Natural killer cell (primary cell): Measurements from ENCODE around the gene TMEM175. TPM values are rescaled to one million over a fixed set of nuclear protein-coding genes. Genes with fewer than 3 reads are reported as not detected.

Experiments used
- ATAC-seq, 3 donors: fragments of 150-1000 bp in 2 of 3; fragments of 200-7000 bp in 1 of 3; cut with Tn5 transposase; 1 replicate in 1 of 3; 2 replicates in 2 of 3; pipeline ENCODE4 v1.10.0; 2021; ENCODE audit warnings: mild to moderate bottlenecking in 2 of 3, moderate library complexity in 2 of 3
- DNase-seq, 2 donors: peaks; one replicate each; pipeline versions ENCODE4 v3.0.0 to v3.0.0-alpha.2; 2013 to 2021; ENCODE audit warnings: mixed read lengths in 1 of 2
- H3K27ac ChIP-seq: one replicate; pipeline ENCODE4 v1.5.1; 2013; ENCODE audit warnings: mild to moderate bottlenecking, low read length
- H3K27me3 ChIP-seq: one replicate; pipeline ENCODE4 v1.6.1; 2013; ENCODE audit warnings: low read length; ENCODE audit not compliant: control insufficient read depth, insufficient read depth
- H3K36me3 ChIP-seq: one replicate; pipeline ENCODE4 v1.6.1; 2013; ENCODE audit warnings: low read length; ENCODE audit not compliant: control insufficient read depth, insufficient read depth
- H3K4me1 ChIP-seq: one replicate; pipeline ENCODE4 v1.6.1; 2013; ENCODE audit warnings: low read length; ENCODE audit not compliant: control insufficient read depth, insufficient read depth
- H3K4me3 ChIP-seq: one replicate; pipeline ENCODE4 v1.5.1; 2013; ENCODE audit warnings: low read length
- H3K9me3 ChIP-seq: one replicate; pipeline ENCODE4 v1.6.1; 2013; ENCODE audit warnings: low read length; ENCODE audit not compliant: control insufficient read depth, insufficient read depth
- H3K27ac Mint-ChIP-seq, 2 donors: one replicate each; pipeline ENCODE4 v1.8.0; 2022; ENCODE audit warnings: mild to moderate bottlenecking in 2 of 2, mixed read lengths in 2 of 2, moderate library complexity in 1 of 2
- H3K27me3 Mint-ChIP-seq, 2 donors: one replicate each; pipeline ENCODE4 v1.8.0; 2022; ENCODE audit warnings: low read depth in 2 of 2, mixed read lengths in 2 of 2
- H3K36me3 Mint-ChIP-seq: one replicate; pipeline ENCODE4 v1.8.0; 2022; ENCODE audit warnings: mixed read lengths
- H3K4me1 Mint-ChIP-seq, 2 donors: one replicate each; pipeline ENCODE4 v1.8.0; 2022; ENCODE audit warnings: mixed read lengths in 2 of 2
- H3K4me3 Mint-ChIP-seq: one replicate; pipeline ENCODE4 v1.8.0; 2022; ENCODE audit warnings: mild to moderate bottlenecking, moderate library complexity, mixed read lengths
- H3K9me3 Mint-ChIP-seq, 2 donors: one replicate each; pipeline ENCODE4 v1.8.0; 2022; ENCODE audit warnings: mixed read lengths in 2 of 2
- WGBS: methylation state at CpG from one replicate; pipeline ENCODE4 v1.1.7; 2013; ENCODE audit warnings: missing lambda C conversion rate; ENCODE audit not compliant: insufficient coverage; 5-methylcytosine and 5-hydroxymethylcytosine counted together
- intact Hi-C: fragments of 100-400 bp; cut with micrococcal nuclease; formaldehyde crosslinking; loops from one replicate; pipeline ENCODE4 v1.14.2; 2022
- total RNA-seq, 4 donors: library from RNA; stranded (reverse); fragments of 120-200 nt in 1 of 4; gene quantifications; one replicate each; pipeline versions ENCODE4 v1.2.3 to v1.2.4, GENCODE V29; 2013 to 2022
- TF ChIP-seq, protein P1 (sequence below): fragments of 200-600 bp; IDR thresholded peaks from one replicate; pipeline ENCODE4 v1.8.0; 2022; ENCODE audit warnings: antibody characterized with exemption

TMEM175 gene
- total RNA-seq, 3 donors from 2014 or later (not counting 1 experiment from before 2014, with no cell fraction given), result 72.8 to 79.8 (median 73.2) TPM

DNA sequence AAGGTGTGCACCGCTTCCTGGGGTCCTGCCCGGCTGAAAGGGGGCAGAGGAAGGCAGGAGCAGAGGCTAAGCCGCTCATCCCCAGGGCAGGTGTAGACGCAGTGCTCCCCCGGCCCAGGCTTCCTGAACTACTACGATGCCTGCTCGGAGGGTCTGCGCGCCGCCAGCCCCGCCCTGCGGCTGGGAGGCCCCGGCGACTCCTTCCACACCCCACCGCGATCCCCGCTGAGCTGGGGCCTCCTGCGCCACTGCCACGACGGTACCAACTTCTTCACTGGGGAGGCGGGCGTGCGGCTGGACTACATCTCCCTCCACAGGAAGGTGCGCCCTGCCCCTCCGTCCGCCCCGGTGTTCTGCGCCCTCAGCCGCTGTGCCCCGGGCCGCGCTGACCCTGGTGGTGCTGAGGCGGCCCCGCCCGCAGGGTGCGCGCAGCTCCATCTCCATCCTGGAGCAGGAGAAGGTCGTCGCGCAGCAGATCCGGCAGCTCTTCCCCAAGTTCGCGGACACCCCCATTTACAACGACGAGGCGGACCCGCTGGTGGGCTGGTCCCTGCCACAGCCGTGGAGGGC is 69.4 kb downstream of the TMEM175 start:
- Mint-ChIP-seq H3K27me3 (peaks cover 11 to 27% of the 10 kb centered on the region in 2 donors), H3K27ac (no peak overlapping the region), H3K9me3 (no peaks in the 10 kb centered on the region), H3K36me3 (no peaks in the 10 kb centered on the region), H3K4me3 (no peak overlapping the region), H3K4me1 (peaks cover 0 to 10% of the 10 kb centered on the region in 2 donors)
- TF ChIP-seq, protein P1, sequence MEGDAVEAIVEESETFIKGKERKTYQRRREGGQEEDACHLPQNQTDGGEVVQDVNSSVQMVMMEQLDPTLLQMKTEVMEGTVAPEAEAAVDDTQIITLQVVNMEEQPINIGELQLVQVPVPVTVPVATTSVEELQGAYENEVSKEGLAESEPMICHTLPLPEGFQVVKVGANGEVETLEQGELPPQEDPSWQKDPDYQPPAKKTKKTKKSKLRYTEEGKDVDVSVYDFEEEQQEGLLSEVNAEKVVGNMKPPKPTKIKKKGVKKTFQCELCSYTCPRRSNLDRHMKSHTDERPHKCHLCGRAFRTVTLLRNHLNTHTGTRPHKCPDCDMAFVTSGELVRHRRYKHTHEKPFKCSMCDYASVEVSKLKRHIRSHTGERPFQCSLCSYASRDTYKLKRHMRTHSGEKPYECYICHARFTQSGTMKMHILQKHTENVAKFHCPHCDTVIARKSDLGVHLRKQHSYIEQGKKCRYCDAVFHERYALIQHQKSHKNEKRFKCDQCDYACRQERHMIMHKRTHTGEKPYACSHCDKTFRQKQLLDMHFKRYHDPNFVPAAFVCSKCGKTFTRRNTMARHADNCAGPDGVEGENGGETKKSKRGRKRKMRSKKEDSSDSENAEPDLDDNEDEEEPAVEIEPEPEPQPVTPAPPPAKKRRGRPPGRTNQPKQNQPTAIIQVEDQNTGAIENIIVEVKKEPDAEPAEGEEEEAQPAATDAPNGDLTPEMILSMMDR, result no peak
- no peak overlapping the region for H3K4me3 ChIP-seq
- H3K27me3 ChIP-seq, result peaks cover 38% of the 10 kb centered on the region
- 27% methylated on average over 48 of the region's 48 CpGs for WGBS
- no peaks in the 10 kb centered on the region for H3K9me3 ChIP-seq
- intact Hi-C loops, result loop anchor here (10.0 kb wide), 1 partner anchor 353 kb away; no protein-coding TSS in a partner anchor
- DNase-seq, result no peak
- peaks cover 11% of the 10 kb centered on the region for H3K4me1 ChIP-seq
- ATAC-seq, result no peak
- H3K36me3 ChIP-seq, result no peaks in the 10 kb centered on the region
- H3K27ac ChIP-seq, result no peak overlapping the region

DNA sequence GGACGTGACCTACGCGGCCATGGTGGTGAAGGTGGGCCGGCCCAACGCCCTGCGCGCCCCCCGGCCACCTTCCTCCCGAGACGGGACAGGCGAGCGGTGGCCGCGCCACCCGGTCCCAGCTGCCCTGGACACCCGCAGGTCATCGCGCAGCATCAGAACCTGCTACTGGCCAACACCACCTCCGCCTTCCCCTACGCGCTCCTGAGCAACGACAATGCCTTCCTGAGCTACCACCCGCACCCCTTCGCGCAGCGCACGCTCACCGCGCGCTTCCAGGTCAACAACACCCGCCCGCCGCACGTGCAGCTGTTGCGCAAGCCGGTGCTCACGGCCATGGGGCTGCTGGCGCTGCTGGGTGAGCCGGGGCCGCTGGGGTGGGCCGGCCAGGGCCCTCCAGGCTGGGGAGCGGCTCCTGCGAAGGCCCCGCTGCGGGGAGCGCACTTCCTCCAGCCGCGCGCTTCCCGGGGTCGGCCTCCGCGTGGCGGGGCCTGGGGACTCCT is 69.9 kb downstream of the TMEM175 start:
- intact Hi-C loops, result loop anchor here (10.0 kb wide), 1 partner anchor 353 kb away; no protein-coding TSS in a partner anchor
- Histone ChIP-seq H3K9me3 (no peaks in the 10 kb centered on the region), H3K36me3 (no peaks in the 10 kb centered on the region), H3K4me3 (no peak overlapping the region), H3K4me1 (peaks cover 7% of the 10 kb centered on the region), H3K27me3 (peaks cover 34% of the 10 kb centered on the region), H3K27ac (no peak overlapping the region)
- Mint-ChIP-seq H3K4me1 (peaks cover 0 to 6% of the 10 kb centered on the region in 2 donors), H3K27ac (no peak overlapping the region), H3K36me3 (no peaks in the 10 kb centered on the region), H3K9me3 (no peaks in the 10 kb centered on the region), H3K4me3 (no peak overlapping the region), H3K27me3 (peaks cover 16 to 27% of the 10 kb centered on the region in 2 donors)
- peak; percentile 11 to 77 (median 66) for ATAC-seq
- TF ChIP-seq, protein P1, result no peak
- no peak for DNase-seq
- WGBS, result 4% methylated on average over 54 of the region's 54 CpGs

DNA sequence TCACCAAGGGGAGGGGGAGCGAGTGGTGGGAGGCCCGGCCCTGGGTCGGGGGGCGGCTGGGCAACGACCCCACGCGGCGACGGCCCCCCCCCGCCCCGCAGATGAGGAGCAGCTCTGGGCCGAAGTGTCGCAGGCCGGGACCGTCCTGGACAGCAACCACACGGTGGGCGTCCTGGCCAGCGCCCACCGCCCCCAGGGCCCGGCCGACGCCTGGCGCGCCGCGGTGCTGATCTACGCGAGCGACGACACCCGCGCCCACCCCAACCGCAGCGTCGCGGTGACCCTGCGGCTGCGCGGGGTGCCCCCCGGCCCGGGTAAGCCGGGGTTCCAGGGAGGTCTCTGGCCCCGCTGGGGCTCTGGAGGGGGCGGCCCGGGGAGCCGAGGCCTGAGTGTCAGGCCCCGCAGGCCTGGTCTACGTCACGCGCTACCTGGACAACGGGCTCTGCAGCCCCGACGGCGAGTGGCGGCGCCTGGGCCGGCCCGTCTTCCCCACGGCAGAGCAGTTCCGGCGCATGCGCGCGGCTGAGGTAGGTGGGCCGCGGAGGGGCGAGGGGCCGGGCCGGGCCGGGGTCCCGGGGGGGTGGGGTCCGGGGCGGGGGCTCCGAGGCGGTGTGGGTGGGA is 70.5 kb downstream of the TMEM175 start:
- peaks cover 31% of the 10 kb centered on the region for H3K27me3 ChIP-seq
- no peak overlapping the region for H3K27ac ChIP-seq
- Mint-ChIP-seq H3K27ac (no peak overlapping the region), H3K36me3 (no peaks in the 10 kb centered on the region), H3K27me3 (peaks cover 18 to 27% of the 10 kb centered on the region in 2 donors), H3K4me1 (peaks cover 0 to 4% of the 10 kb centered on the region in 2 donors), H3K4me3 (no peak overlapping the region), H3K9me3 (no peaks in the 10 kb centered on the region)
- no peaks in the 10 kb centered on the region for H3K36me3 ChIP-seq
- TF ChIP-seq, protein P1, result no peak
- no peak overlapping the region for H3K4me3 ChIP-seq
- H3K4me1 ChIP-seq, result peaks cover 4% of the 10 kb centered on the region
- peak in 1 of 3 donors; percentile 9 for ATAC-seq
- H3K9me3 ChIP-seq, result no peaks in the 10 kb centered on the region
- WGBS, result 6% methylated on average over 66 of the region's 75 CpGs
- DNase-seq, result no peak
- intact Hi-C loops, result loop anchor here (10.0 kb wide), 1 partner anchor 352 kb away; no protein-coding TSS in a partner anchor
